Measurements from ENCODE around the gene VCX2.

DNA sequence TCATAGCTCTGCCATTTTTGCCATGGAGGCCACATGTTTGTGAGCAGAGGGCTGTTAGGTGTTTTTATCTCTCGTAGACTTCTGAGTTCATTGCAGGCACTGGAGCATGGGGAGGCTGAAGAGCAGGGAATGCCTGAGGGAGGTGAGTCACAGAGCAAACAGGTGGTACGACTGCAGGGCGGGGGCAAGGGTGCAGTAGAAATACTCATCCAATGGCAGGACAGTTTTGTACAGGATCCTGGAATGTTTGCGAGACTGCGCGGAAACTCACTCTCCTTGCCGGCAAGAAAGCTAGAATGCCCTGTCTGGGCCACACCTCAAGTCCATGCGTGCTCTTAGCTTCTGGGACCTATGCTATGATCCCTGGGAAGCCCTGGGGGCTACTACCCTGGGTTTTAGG is 20.0 kb upstream of the VCX2 start:
- TF ChIP-seq ZNF274 (IDR thresholded peaks at IDR 0.05; ENCODE audit: low read depth, low read length) (no peak), SUZ12 (IDR thresholded peaks at IDR 0.05; ENCODE audit: extremely low read depth, insufficient read depth, insufficient read length) (no peak), YY1 (IDR thresholded peaks at IDR 0.05; ENCODE audit: insufficient read depth, insufficient read length) (no peak)
